ENCODE results near the gene LCORL.
"Not testable (repeated sequence)": the region's sequence is repeated elsewhere in the genome, so short reads cannot be mapped to it uniquely, and the experiment has no call there.

The LCORL gene

DNA sequence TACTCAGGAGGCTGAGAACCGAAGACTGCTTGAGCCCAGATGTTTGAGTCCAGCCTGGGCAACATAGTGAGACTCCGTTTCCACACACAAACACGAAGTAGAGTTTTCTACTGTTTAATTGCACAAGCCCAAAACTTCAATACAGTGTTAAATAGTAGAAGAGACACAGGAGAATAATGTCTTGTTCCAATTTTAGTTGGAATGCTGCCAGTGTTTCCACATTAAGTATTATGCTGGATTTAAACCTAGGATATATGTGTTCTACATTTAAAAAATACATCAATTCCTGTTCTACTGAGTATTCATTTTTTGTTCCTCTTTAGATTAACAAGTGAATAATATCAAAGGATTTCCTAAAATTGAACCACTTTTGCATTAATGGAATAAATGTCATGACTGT is 91.3 kb downstream of the LCORL start:
- no peak for DNase-seq (ENCODE audit: low read depth)

DNA sequence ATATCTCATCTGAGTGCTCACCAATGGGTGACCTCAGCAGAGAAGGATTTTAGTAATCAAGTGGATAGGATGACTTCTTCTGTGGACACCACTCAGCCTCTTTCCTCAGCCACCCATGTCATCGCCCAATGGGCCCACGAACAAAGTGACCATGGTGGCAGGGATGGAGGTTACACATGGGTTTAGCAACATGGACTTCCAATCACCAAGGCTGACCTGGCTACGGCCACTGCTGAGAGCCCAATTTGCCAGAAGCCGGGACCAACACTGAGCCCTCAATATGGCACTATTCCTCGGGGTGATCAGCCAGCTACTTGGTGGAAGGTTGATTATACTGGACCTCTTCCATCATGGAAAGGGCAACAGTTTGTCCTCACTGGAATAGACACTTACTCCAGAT is 97.4 kb downstream of the LCORL start:
- no peak for DNase-seq (ENCODE audit: low read depth)

DNA sequence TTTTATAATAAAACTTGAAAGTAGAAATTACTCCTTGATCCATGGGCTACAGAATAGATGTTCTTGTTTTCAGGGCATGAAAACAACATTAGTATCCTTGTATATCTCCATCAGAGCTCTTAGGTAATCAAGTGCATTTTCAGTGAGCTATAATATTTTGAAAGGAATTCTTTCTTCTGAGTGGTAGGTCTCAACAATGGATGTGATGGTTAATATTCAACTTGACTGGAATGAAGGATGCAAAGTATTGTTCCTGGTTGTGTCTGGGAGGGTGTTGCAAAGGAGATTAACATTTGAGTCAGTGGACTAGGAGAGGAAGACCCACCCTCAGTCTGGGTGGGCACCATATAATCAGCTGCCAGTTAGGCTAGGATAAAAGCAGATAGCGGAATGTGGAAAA is 100.1 kb downstream of the LCORL start:
- no peak for DNase-seq (ENCODE audit: low read depth)

DNA sequence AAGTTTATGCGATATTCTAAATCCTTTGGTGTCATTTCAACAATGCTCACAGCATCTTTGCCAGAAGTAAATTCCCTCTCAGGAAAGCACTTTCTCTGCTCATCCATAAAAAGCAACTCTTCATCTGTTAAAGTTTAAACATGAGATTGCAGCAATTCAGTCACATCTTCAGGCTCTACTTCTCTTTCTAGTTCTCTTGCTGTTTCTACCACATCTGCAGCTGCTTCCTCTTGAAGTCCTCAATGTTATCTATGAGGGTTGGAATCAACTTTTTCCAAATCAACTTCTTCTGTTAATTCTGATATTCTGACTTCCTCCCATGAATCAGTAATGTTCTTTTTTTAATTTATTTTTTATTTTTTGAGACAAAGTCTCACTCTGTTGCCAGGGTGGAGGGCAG is 100.9 kb downstream of the LCORL start:
- DNase-seq (ENCODE audit: low read depth), result no peak

DNA sequence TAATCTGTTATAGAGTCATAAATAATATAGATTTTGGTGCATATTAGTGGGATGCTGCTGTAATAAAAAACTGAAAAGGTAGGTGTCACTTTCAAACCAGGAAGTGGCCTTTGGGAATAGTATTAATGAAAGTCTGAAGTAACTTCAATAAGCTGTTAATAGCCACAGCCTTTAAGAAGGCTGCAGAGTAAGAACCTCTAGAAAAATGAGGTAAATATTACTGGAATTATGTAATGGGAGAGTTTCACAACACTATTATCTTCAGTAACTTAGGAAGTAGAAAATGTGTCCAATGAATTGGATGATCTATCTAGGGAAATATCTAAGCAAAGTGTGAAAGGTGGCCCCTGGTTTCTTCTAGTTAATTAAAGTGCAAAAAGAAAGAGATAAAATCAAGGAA is 106.1 kb downstream of the LCORL start:
- no peak for DNase-seq (ENCODE audit: low read depth)

DNA sequence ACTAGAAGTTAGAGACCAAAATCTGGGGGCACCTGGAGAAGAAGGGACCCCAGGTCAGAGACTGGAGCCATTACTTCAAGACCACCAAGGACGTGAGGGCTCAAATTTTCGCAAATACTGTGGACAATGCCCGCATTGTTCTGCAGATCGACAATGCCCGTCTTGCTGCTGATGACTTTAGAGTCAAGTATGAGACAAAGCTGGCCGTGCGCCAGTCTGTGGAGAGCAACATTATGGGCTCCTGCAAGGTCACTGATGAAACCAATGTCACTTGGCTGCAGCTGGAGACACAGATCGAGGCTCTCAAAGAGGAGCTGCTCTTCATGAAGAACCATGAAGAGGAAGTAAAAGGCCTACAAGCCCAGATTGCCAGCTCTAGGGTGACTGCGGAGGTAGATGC is 109.5 kb downstream of the LCORL start:
- DNase-seq (ENCODE audit: low read depth), result no peak

DNA sequence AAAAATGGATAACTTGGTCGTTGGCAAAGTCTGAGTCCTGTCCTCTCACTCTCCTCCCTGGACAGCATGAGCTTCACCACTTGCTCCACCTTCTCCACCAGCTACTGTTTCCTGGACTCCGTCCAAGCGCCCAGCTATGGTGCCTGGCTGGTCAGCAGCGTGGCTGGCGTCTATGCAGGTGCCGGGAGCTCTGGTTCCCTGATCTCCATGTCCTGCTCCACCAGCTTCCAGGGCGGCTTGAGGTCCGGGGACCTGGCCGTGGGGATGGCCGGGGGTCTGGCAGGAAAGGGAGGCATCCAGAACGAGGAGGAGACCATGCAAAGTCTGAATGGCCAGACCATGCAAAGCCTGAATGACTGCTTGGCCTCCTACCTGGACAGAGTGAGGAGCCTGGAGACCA is 109.9 kb downstream of the LCORL start:
- no peak for DNase-seq (ENCODE audit: low read depth)

DNA sequence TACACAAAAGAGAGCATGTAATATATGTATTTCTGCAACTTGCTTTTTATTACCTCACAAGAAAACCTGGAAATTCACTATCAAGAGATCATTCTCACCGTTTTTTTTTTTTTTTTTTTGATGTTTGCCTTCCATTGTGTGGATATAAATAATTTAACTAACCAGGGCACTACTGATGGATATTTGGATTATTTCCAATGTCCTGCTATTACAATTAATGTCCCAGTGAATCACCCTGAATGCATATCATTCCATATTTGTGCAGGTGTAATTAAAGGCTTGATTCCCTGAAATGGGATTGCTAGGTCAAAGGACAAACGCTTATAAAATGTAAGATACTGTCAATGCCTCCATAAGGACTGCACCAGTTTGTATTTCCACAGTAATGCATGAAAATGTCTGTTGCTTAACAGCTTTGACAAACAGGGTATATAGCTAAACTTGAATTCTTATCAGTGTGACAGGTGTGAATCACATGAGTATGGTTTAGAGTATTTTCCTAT is 123.0 kb downstream of the LCORL start:
- no peak for DNase-seq (ENCODE audit: low read depth)

DNA sequence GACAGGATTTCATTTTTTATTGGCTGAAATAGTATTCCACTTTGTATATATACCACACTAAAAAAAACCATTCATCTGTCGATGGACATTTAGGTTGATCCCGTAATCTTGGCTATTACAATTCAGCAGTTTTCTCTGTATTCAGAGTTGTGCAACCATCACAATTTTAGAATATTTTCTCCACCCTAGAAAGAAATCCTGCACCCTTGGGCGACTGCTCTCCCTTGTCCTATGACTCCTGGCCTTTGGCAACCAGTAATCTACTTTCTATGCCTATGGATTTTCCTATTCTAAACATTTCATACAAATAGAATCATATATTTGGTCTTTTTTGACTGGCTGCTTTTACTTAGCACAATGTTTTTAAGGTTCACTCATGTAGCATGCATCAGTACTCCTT is 126.1 kb downstream of the LCORL start:
- DNase-seq (ENCODE audit: low read depth), result no peak

DNA sequence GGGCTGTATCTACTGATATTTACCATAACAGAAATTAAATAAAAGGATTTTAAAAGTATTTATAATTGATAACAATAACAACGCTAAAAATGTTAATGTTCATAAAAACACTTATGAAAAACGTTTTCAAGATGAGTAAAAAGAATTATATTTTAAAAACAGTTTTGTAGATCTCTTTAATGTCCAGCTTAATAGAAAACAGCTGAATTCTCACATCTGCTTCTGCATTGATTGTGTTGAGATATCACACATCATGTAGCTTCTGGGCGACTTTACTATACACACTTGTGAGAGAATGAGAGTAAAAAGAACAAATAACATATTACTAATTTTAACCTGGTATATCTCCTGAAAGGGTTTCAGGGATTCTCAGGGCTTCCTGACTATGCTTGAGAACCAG is 127.1 kb downstream of the LCORL start:
- DNase-seq (ENCODE audit: low read depth), result no peak

DNA sequence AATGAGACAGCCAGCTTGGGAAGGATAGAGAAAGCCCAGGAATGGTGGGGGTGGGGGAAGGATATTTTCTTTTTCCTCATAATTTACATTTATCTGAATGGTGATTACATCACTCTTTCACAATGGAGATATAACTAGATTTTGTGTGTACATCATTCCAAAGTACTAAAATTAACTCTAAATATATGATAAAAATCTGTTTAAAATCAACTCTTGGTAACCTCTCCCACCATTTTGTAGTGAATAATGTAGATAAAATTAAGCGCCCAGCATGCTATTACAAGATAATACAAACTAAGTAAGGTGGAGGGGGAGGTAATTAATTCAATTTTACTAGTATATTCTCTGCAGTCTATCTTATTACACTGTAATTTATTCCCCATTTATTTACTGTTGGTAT is 131.9 kb downstream of the LCORL start:
- no peak for DNase-seq (ENCODE audit: low read depth)

DNA sequence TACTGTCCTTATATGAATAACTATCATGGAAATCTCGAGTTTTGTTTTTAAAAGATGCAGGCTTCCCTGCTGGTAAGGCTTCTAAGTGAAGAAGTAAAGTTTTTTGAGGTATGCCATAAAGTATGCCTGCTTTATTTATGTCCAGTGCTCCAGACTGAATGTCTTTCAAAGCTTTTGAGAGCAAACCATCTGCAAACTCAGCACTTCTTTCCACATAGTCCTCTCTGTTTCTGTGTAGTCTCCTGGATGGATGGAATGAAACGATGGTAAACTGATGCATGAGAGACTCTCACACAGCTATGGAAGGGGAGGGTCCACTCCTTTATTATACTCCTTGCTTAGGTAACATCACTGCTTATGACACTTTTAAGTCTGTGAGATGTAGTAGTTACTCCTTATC is 137.0 kb downstream of the LCORL start:
- no peak for DNase-seq (ENCODE audit: low read depth)

DNA sequence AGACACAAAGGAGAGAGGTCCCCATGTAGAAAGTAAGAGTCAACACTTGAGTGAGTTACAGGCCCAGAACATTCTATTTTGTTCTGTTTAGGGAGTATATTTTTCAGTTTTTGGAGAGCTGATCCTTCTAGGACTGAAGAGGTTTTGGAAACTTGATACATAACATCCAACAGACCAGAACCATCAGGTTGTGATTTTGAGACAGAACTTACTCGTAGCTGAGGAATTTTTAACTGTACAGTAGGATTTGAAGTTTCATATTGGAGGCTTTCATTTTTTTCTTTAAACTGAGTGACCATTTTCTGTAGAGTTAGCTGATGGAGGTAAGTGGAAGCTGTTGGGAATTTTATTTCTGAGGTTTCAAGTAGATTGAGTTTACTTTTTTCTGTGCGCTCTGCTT is 137.5 kb downstream of the LCORL start:
- no peak for DNase-seq (ENCODE audit: low read depth)

DNA sequence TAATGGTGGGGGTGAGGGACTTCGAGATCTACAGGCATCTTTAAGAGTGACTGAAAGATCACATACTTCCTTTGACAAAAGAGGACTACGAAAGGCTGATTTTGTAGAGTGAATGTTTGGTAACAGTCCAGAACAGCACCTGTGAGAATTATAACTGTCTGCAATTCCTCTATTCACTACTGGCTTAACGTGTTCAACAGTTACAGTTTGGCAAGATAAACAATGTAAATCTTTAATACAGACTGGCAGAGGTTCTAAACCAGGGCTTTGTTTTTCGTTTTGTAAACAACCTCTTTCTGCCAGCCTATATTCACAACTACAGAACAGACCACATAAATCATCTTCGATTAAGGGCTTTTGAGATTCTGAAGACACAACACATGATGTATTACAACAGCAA is 143.9 kb downstream of the LCORL start:
- no peak for DNase-seq (ENCODE audit: low read depth)

DNA sequence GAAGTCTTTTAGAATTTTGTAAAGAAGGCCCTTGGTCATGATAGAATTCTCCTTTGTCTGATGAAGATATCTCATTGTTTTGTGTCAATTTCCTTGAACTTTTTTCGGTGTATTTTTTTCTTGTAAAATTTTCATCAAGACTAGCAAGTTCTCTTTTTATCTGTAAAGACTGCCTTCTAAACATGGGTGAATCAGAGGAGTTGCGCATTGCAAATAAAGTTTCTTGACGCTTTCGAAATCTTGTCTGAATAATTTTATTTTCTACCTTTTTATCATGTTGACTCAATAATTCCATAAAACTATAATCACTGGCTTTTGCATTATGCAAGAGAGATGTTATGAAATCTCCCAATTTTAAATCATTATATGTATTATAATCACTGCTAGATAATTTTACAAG is 144.6 kb downstream of the LCORL start:
- DNase-seq (ENCODE audit: low read depth), result no peak

DNA sequence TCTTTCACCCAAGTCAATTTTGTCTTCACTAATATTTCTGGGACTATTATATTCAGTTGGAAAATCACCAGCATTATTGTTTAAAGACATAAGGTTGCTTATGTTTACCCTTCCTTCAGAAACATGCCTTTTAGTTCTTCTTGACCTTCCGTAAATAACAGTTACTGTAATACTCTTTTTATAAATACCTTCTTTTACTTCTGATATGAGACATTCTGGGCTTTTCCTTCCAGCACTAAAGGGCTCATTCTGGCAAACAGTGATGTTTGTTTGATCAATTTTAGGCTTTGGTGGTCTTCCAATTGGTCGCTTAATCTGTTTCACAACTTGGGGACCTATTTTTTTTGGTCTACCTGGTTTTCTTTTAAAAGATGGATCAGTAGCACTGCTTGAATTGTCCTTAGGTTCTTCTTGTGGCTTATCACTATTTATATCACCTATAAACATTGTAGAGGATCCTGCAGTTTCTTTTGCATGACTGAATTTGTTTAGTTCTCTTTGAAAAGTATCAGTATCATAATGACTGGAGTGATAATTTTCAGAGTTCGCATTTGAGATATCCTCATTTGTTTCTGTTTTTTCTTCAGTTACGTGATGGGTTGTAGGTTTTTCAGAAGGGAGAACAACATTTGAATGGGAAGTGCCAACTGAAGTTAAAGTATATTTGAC is 146.0 kb downstream of the LCORL start:
- no peak for DNase-seq (ENCODE audit: low read depth)

DNA sequence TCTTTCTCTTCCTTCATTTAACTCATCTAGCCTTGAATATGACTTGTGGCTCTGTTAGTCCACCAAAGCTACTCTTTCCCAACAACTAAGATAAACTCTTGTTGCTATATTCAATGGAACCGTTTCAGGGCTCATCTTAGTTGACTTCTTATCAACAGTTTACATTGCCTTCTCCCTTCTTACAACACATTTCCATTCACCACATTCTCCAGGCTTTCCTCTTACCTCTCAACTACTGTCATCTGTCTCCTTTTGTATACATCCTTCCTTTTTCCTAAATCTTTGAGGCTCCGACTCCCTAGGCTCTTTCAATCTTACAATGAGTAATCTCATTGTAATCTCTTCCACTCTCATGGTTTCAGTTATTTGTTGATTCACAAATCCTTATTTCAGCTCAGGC is 152.2 kb downstream of the LCORL start:
- DNase-seq (ENCODE audit: low read depth), result no peak

DNA sequence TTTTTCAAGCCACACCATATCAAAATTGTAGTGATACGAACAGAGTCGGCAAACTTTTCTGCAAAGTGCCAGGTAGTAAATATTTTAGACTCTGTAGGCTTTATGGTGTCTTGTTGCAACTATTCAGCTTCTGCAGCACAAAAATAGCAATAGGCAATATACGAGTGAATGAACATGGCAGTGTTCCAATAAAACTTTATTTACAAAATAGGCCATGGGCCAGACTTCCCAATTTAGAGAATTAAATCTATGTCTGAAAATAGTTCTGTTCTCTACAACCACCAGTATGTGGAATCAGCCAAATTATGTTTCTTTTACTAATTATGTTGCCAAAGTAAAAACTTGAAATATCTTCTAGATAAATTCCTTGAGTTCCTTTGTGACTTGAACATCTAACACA is 154.3 kb downstream of the LCORL start:
- no peak for DNase-seq (ENCODE audit: low read depth)

DNA sequence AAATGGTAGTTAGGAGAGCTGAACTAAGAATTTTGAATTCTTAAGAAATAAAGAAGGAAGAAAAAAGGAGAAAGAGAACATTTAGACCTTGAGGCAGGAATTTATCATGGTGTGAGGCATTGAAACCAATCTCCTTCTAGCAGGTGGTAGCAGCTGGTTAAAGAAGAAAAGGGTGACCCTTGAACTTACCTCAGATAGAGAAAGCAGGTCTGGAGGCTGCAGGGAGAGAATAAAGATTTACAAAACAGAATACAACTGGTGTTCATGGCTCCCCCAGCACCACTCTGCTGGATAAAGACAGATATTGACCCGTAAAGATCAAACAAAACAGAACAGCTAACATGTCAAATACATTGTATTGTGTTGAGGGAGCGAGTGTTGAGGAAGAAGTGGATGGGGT is 154.7 kb downstream of the LCORL start:
- DNase-seq (ENCODE audit: low read depth), result no peak

DNA sequence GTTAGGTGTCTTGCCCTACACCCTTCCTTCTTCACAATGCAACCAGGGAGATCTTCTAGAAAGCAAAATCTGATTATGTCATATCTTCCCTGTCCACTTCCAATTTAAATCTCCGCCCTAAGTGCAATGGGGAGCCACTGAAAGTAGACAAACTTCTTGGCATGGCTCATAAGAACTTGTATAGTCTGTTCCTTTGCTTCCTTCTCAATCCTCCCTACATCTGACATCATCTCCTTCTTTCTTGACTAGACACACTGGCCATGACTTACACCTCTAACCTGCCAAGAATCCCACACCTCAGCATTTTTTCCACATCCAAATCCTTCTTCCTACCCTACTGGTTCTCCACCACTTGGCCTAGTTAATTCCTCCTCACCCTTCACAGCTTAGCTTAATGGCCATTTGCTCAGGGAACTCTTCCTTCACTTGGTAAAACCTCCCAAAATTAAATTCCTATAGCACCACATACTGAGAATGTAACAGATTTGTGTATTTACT is 155.6 kb downstream of the LCORL start:
- DNase-seq (ENCODE audit: low read depth), result no peak

DNA sequence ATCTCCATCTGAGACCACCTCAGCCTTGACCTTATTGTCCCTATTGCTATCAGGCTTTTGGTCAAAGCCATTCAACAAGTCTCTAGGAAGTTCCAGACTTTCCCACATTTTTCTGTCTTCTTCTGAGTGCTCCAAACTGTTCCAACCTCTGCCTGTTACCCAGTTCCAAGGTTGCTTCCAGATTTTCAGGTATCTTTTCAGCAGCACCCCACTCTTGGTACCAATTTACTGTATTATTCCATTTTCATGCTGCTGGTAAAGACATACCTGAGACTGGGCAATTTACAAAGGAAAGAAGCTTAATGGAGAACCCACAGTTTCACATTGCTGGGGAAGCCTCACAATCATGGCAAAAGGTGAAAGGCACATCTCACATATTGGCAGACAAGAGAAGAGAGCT is 159.6 kb downstream of the LCORL start:
- not testable (repeated sequence) for DNase-seq (ENCODE audit: low read depth)

DNA sequence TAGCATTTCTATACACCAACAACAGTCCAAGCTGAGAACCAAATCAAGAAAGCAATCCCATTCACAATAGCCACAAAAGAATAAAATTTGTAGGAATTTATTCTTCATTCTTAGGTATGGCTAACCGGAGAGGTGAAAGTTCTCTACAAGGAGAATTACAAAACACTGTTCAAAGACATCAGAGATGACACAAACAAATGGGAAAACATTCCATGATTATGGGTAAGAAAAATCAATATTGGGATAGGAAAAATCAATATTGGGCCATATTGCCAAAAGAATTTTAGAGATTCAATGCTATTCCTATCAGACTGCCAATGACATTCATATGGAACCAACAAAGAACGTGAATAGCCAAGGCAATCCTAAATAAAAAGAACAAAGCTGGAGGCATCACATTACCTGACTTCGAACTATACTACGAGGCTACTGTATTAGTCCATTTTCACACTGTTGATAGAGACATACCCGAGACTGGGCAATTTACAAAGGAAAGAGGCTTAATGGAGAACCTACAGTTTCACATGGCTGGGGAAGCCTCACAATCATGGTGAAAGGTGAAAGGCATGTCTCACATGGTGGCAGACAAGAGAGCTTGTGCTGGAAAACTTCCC is 161.7 kb downstream of the LCORL start:
- DNase-seq (ENCODE audit: low read depth), result no peak

DNA sequence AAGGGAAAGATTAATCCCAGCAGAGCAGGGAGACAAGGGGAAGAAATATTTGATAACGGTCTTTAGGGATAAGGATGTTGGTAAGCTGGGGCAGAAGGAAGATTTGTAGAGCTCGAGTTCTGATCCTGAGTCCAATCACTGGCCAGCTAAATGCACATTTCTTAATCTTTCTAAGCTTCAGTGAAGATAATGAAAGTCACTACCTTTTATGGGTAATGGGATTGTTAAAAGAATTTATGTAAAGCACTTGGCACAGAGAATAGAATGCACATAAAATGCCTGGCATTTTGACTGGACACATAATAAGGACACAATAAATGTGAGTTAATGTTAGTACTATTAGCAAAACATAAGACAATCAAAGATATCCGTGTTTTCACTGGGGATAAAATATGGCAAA is 167.5 kb downstream of the LCORL start:
- no peak for DNase-seq (ENCODE audit: low read depth)

DNA sequence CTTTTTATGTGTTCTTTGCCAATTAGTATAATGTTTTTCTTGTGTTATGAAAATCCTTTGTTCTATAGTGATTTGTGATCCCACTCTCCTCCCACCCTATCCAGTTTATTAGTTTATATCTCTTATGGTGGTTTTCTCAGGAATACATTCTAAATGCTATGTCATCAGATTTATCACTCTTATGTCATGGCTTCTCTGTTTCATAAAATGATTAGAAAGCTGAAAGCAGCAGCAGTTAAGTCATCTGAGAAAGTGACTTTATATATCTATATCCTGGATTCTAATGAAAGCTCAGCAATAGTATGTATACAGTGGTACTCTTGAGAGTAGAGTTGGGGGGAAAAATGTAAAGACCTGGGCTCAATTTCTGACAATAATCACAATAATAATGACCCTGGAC is 169.6 kb downstream of the LCORL start:
- DNase-seq (ENCODE audit: low read depth), result no peak

All from stimulated activated CD4-positive, alpha-beta T cell treated with anti-CD3 and anti-CD28 coated beads, Interleukin-2, amount 100 ng/mL, for 4 hours (primary cell).